Gastrocnemius medialis (tissue), 4 donors: ENCODE measurements around the gene OXGR1.

ENCODE experiments used
- POLR2A ChIP-seq, 2 donors: fragments of 450-650 bp; IDR thresholded peaks; one replicate each; pipeline ENCODE4 v1.6.1; 2017; ENCODE audit warnings: antibody characterized with exemption in 2 of 2, mild to moderate bottlenecking in 2 of 2, moderate library complexity in 2 of 2
- TF ChIP-seq, protein P1 (sequence below), 5 experiments: fragments of 450-650 bp in 3 of 5; fragments of 200-600 bp in 2 of 5; sonication (generic) in 2 of 5; IDR thresholded peaks in 4 of 5; conservative IDR thresholded peaks in 1 of 5; 1 replicate in 4 of 5; 2 replicates in 1 of 5; pipeline ENCODE4 v1.5.1; 2016 to 2019; ENCODE audit warnings: antibody characterized with exemption in 5 of 5, mild to moderate bottlenecking in 3 of 5, moderate library complexity in 3 of 5

DNA sequence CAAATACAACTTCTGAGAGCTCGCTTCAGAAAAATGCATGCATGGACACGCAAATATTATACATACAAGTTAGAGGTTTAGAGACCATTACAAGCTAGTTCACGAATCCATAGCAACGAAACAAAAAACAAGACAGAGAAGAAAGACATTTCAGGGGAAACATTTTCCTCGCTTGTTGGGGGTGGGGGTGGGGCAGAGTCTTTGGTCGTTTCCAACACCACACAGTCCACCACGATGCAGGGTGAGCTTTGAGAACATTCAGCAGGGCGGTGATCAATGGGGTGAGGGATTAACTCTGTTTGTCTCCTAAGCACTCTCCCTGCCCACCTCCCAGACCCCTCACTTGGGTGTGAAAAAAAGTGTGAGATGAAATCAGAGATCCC, 651 bp downstream of the OXGR1 start:
- TF ChIP-seq POLR2A (IDR thresholded peaks at IDR 0.05): no peak
- TF ChIP-seq, protein P1, sequence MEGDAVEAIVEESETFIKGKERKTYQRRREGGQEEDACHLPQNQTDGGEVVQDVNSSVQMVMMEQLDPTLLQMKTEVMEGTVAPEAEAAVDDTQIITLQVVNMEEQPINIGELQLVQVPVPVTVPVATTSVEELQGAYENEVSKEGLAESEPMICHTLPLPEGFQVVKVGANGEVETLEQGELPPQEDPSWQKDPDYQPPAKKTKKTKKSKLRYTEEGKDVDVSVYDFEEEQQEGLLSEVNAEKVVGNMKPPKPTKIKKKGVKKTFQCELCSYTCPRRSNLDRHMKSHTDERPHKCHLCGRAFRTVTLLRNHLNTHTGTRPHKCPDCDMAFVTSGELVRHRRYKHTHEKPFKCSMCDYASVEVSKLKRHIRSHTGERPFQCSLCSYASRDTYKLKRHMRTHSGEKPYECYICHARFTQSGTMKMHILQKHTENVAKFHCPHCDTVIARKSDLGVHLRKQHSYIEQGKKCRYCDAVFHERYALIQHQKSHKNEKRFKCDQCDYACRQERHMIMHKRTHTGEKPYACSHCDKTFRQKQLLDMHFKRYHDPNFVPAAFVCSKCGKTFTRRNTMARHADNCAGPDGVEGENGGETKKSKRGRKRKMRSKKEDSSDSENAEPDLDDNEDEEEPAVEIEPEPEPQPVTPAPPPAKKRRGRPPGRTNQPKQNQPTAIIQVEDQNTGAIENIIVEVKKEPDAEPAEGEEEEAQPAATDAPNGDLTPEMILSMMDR (IDR thresholded peaks at IDR 0.05 in 4 of 5, conservative IDR thresholded peaks at IDR 0.05 in 1 of 5): no peak
